Progenitor cell of endocrine pancreas (in vitro differentiated cells): Measurements from ENCODE around the gene EPS8L1. TPM values are rescaled to one million over a fixed set of nuclear protein-coding genes. Genes with fewer than 3 reads are reported as not detected.

Experiments
- DNase-seq: peaks from one replicate; pipeline ENCODE4 v3.0.0; 2021; ENCODE audit warnings: low spot score; ENCODE audit not compliant: unreplicated experiment
- H3K27ac Mint-ChIP-seq: 2 replicates; pipeline ENCODE4 v1.8.0; 2021; ENCODE audit warnings: mild to moderate bottlenecking, moderate library complexity, mixed read lengths
- H3K27me3 Mint-ChIP-seq: 2 replicates; pipeline ENCODE4 v1.8.0; 2021; ENCODE audit warnings: mixed read lengths
- H3K36me3 Mint-ChIP-seq: 2 replicates; pipeline ENCODE4 v1.8.0; 2022; ENCODE audit warnings: mixed read lengths; ENCODE audit not compliant: insufficient read depth
- H3K4me1 Mint-ChIP-seq: 2 replicates; pipeline ENCODE4 v1.8.0; 2021; ENCODE audit warnings: low read depth, mixed read lengths
- H3K4me3 Mint-ChIP-seq: 2 replicates; pipeline ENCODE4 v1.8.0; 2021; ENCODE audit warnings: low read depth, mild to moderate bottlenecking, moderate library complexity, mixed read lengths
- H3K9me3 Mint-ChIP-seq: 2 replicates; pipeline ENCODE4 v1.8.0; 2021; ENCODE audit warnings: low read depth, mixed read lengths
- total RNA-seq: library from RNA; stranded (reverse); gene quantifications from 2 replicates; pipeline ENCODE4 v1.2.1, GENCODE V29; 2021
- TF ChIP-seq, protein P1 (sequence below): fragments of 200-600 bp; sonication (generic); IDR thresholded peaks from one replicate; pipeline ENCODE4 v1.5.0; 2021; ENCODE audit warnings: antibody characterized with exemption, mild to moderate bottlenecking; ENCODE audit not compliant: unreplicated experiment

Gene EPS8L1
- total RNA-seq, 1 donor from 2014 or later, result 14.4 TPM

DNA sequence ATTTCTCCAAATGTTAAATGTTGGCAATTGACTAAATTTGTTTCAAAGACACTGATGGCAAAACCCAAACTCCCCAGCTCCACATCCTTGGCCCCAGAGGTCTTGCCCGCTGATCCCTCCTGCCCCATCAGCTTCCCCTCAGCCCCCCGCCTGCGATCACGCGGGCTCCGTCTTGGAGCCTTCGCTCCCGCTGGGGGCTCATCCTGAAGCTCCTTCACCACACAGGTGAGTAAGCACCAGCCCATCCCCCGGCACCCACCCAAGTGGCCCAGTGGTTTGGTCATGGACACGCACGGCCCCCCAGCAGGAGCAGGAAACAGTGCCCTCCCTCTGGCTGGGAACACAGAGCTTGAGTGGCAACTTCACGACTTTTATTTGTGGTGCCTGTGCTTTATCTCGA, 14.9 kb downstream of the EPS8L1 start:
- no peaks in the 10 kb centered on the region for H3K9me3 Mint-ChIP-seq
- peaks cover 24% of the 10 kb centered on the region for H3K27me3 Mint-ChIP-seq
- peaks cover 3% of the 10 kb centered on the region for H3K36me3 Mint-ChIP-seq
- DNase-seq, result no peak
- no peak overlapping the region for H3K27ac Mint-ChIP-seq
- TF ChIP-seq, protein P1, sequence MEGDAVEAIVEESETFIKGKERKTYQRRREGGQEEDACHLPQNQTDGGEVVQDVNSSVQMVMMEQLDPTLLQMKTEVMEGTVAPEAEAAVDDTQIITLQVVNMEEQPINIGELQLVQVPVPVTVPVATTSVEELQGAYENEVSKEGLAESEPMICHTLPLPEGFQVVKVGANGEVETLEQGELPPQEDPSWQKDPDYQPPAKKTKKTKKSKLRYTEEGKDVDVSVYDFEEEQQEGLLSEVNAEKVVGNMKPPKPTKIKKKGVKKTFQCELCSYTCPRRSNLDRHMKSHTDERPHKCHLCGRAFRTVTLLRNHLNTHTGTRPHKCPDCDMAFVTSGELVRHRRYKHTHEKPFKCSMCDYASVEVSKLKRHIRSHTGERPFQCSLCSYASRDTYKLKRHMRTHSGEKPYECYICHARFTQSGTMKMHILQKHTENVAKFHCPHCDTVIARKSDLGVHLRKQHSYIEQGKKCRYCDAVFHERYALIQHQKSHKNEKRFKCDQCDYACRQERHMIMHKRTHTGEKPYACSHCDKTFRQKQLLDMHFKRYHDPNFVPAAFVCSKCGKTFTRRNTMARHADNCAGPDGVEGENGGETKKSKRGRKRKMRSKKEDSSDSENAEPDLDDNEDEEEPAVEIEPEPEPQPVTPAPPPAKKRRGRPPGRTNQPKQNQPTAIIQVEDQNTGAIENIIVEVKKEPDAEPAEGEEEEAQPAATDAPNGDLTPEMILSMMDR, result no peak
- no peak overlapping the region for H3K4me3 Mint-ChIP-seq
- H3K4me1 Mint-ChIP-seq, result peaks cover 15% of the 10 kb centered on the region

DNA sequence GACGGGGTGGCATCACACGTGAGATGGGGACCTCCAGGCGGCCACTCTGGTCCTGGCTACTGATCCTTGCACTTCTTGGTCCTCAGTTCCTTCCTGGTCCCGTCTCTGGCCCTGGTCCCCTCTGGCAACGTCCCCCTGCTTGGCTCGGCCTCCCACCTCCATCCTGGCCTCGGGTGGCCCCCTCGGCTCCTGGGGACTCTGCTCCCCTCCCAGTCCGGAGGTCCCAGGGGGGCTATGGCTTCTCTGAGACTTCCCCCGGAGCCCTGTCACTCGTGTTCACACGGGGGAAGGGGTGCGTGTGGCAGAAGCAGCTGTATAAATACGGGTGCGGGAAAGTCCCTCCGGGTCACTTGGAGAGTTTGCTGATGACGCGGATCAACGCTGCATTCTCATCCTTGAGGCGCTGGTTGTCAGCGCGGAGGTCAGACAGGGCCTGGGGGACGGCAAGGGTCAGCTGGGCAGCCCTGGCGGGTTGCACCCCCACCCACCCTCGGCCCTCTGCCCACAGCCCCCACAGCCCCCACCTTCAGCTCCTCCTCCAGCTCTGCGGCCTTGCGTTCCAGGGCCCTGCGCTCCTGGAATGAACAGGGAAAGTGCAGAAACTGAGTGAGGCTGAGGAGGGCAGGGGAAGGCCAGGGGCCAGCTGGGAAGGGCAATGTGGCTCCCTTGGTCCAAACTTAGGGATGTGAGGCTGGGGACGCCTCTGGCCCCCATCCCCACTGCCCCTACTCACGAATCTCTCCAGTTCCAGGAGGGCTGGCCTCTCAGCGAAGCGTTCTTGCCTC, 15.6 kb downstream of the EPS8L1 start:
- TF ChIP-seq, protein P1, result no peak
- Mint-ChIP-seq H3K27ac (no peak overlapping the region), H3K36me3 (peaks cover 3% of the 10 kb centered on the region), H3K27me3 (peaks cover 17% of the 10 kb centered on the region), H3K4me1 (peaks cover 15% of the 10 kb centered on the region), H3K9me3 (no peaks in the 10 kb centered on the region), H3K4me3 (no peak overlapping the region)
- DNase-seq, result no peak

DNA sequence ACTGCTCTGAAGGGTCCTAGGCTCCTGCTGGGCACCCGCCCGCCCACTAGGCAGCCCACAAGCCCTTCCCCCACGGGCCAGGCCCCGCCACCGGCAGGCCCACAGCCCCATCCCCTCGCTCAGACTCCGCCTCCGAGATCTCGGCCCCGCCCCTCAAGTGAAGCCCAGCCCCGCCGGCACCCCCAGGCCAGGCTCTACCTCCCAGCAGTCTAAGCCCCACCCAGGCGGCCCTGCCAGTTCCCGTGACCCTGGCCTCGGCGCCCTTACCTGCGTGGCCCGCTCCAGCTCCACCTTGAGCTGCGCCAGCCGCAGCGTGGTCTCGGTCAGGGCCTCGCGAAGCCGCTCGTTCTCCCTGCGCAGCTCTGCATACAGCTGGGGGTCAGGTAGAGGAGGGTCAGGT, 16.3 kb downstream of the EPS8L1 start:
- H3K27ac Mint-ChIP-seq, result no peak overlapping the region
- H3K9me3 Mint-ChIP-seq, result no peaks in the 10 kb centered on the region
- H3K4me3 Mint-ChIP-seq, result no peak overlapping the region
- H3K36me3 Mint-ChIP-seq, result peaks cover 3% of the 10 kb centered on the region
- peaks cover 15% of the 10 kb centered on the region for H3K4me1 Mint-ChIP-seq
- TF ChIP-seq, protein P1, result no peak
- peaks cover 17% of the 10 kb centered on the region for H3K27me3 Mint-ChIP-seq
- DNase-seq, result no peak

DNA sequence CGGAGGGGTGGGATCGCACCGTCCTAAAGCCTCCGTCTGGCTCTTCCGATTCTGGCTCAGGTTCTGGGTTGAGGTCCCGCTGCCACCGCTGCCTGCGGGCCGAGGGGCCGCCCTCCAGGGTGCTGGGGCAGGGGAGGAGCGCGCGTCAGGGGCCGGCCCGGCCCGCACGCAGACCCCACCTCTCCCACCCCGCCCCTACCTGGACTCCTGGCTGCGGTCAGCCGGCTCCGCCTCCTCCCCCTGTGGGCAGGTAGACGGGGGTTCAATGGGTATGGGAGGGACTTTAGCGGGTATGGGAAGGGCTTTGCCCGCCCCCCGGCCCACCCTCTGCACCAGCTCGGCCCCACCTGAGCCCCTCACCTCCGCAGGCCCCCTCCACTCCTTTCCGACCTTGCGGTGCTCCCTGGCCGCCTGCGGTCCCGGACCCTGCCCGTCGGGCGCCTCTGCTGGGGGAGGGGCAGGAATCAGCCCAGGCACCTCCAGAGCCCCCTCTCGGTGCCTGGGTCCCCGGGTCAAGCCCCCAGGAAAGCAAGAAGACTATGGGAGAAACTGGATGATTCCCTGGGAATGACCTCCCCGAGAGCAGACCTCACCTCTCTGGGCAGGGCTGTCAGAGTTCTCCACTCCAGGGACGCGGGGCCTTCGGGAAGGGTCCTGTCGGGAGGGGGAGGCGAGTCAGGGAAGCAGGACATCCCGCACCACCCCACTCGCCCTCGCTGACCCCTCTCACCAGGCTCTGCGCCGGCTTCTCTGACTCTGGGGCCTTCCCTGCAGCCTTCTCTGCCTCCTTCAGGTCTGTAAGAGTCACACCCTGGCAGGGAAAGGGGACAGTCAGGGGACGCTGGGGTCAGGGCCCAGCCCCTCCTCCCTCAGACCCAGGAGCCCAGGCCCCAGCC, 17.0 kb downstream of the EPS8L1 start:
- DNase-seq, result no peak
- Mint-ChIP-seq H3K27ac (no peak overlapping the region), H3K36me3 (peaks cover 3% of the 10 kb centered on the region)

More for the DNA sequence above, 17.0 kb downstream of the EPS8L1 start:
- TF ChIP-seq, protein P1, result no peak
- Mint-ChIP-seq H3K27me3 (peaks cover 12% of the 10 kb centered on the region), H3K4me1 (peaks cover 10% of the 10 kb centered on the region), H3K9me3 (no peaks in the 10 kb centered on the region), H3K4me3 (no peak overlapping the region)
